ENCODE measurements around the gene PYGB.

- TF ChIP-seq CTCF (IDR thresholded peaks at IDR 0.05) (no peak), POLR2A (IDR thresholded peaks at IDR 0.05) (no peak), POLR2AphosphoS5 (IDR thresholded peaks at IDR 0.05) (no peak), EP300 (IDR thresholded peaks at IDR 0.05) (no peak)
Observed at GRCh38 chr20:25216199-25216945, 31.5 kb upstream of the PYGB start.
